NB4 (cell line): ENCODE measurements around the gene ZNF827.

Experiments used
- POLR2A ChIP-seq: IDR thresholded peaks from 2 replicates; pipeline ENCODE4 v1.6.1; 2011; ENCODE audit warnings: mild to moderate bottlenecking; ENCODE audit not compliant: insufficient read length; ENCODE audit errors: extremely low read depth
- TF ChIP-seq, protein P1 (sequence below): IDR thresholded peaks from one replicate; pipeline ENCODE4 v1.5.1; 2012; ENCODE audit warnings: low read depth, low read length
- TF ChIP-seq, protein P2 (sequence below): IDR thresholded peaks from 2 replicates; pipeline ENCODE4 v1.6.1; 2011; ENCODE audit warnings: low read depth, low read length

DNA sequence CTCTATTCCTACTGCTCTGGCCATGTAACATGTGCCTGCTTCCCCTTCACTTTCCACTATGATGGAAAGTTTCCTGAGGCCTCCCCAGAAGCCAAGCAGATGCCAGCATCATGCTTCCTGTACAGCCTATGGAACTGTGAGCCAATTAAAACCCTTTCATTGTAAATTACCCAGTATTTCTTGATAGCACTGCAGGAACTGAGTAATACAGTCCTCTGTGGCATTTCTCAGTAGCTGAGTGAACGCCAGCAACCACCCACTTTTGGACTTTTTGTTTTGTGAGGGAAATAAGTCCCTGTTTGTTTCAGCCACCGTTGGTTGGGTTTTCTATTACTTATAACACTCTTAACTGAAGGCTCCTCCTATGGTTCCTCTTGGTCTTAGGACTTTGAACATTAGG is 154.6 kb downstream of the ZNF827 start:
- TF ChIP-seq, protein P1, sequence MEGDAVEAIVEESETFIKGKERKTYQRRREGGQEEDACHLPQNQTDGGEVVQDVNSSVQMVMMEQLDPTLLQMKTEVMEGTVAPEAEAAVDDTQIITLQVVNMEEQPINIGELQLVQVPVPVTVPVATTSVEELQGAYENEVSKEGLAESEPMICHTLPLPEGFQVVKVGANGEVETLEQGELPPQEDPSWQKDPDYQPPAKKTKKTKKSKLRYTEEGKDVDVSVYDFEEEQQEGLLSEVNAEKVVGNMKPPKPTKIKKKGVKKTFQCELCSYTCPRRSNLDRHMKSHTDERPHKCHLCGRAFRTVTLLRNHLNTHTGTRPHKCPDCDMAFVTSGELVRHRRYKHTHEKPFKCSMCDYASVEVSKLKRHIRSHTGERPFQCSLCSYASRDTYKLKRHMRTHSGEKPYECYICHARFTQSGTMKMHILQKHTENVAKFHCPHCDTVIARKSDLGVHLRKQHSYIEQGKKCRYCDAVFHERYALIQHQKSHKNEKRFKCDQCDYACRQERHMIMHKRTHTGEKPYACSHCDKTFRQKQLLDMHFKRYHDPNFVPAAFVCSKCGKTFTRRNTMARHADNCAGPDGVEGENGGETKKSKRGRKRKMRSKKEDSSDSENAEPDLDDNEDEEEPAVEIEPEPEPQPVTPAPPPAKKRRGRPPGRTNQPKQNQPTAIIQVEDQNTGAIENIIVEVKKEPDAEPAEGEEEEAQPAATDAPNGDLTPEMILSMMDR: no peak
- TF ChIP-seq POLR2A: no peak
- TF ChIP-seq, protein P2, sequence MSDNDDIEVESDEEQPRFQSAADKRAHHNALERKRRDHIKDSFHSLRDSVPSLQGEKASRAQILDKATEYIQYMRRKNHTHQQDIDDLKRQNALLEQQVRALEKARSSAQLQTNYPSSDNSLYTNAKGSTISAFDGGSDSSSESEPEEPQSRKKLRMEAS: no peak
